Fibroblast of skin of left quadriceps (primary cell): ENCODE measurements around the gene LRRC4.
A peak's percentile ranks its signal among the peaks of the same experiment; 100 is the strongest.

Source experiments
- DNase-seq, 2 experiments: peaks; one replicate each; pipeline ENCODE4 v3.0.0-alpha.2; 2013; ENCODE audit warnings: low read depth in 2 of 2

LRRC4 gene, protein sequence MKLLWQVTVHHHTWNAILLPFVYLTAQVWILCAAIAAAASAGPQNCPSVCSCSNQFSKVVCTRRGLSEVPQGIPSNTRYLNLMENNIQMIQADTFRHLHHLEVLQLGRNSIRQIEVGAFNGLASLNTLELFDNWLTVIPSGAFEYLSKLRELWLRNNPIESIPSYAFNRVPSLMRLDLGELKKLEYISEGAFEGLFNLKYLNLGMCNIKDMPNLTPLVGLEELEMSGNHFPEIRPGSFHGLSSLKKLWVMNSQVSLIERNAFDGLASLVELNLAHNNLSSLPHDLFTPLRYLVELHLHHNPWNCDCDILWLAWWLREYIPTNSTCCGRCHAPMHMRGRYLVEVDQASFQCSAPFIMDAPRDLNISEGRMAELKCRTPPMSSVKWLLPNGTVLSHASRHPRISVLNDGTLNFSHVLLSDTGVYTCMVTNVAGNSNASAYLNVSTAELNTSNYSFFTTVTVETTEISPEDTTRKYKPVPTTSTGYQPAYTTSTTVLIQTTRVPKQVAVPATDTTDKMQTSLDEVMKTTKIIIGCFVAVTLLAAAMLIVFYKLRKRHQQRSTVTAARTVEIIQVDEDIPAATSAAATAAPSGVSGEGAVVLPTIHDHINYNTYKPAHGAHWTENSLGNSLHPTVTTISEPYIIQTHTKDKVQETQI

DNA sequence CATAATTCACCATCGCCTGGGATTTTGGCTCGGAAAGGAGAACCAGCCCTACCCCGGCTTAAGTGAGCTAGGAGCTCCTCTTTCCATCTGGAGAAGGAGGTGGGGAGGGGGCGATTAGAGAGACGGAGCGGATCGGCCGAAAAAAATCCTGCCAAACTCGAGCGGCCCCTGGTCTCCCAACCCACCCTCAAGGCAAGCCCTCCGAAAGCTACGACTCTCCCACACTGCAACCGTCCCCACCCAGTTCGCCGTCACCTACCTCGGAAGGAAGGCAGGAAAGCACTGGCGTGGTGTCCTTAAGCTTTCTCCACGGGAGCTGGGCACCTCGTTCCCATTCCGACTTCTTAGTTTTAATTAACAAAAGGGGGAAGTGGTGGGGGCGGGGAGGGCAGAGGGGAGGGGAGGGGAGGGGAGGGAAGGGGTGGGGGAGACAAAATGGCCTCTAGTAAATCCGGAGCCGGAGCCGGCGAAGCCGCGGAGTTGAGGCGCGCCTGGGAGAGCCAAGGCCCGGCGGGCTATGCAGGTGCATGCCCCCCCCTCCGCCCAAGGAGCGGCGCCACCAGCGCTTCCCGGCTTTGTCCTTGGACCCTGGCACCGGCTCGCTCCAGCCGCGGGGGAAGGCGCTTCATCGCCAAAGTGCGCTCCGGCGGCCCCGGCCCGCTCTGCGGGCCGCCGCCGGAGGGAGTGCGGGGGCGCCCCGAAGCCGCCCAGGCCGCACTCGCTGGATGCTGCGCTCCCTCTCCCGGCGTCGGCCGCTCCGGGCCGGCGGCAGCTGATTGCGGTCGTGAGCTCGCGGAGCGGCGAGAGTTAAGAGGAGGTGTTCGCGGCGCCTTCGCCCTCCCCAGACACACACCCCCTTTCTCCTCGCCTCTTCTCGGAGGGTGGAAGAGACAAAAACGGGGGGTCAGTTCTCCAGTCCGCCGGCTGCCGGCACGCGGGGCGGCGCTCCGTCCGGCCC is at the start of gene LRRC4:
TSS of gene LRRC4 (minus strand) at position 784 of the 958 bp plus-strand sequence. CDS start 797 bp downstream, outside the sequence.
- DNase-seq = no peak

DNA sequence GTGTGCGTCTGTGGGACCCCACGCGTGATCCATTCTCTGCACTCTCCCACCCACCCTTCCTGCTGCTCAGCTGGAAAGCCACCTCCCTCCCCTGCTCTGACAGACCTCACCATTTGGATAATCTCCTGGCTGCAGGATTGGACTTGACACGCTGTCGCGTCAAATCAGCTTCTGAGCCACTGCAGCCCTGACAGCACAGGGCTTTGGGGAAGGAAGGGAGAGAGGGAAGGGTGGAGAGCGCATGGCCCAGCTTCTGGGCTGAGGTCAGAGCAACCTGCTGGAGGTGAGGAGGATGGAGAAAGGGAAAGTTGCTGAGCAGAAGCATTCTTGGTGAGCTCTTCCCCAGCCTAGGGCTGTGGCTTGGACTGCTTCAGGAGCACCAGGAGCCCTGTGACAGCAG is 48.9 kb upstream of the LRRC4 start:
- DNase-seq = no peak

DNA sequence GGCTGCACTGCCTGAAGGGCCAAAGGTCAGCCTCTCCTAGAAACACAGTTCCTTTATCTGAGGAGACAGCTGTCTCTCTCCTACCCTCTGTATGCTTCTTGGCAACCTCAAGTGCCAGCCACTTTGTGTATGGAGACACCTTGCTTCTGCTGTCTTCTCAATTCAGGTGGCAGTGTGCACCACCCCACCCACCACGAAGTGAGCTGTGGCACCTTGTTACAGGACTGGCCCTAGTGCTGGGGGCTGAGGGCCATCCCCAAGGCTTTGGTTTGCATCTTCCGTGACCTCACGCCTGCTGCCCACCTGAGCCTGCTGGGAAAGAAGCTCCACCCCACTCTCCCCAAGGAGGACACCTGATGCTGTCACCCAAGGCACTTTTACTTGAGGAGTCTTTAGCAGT is 47.1 kb upstream of the LRRC4 start:
- no peak for DNase-seq

DNA sequence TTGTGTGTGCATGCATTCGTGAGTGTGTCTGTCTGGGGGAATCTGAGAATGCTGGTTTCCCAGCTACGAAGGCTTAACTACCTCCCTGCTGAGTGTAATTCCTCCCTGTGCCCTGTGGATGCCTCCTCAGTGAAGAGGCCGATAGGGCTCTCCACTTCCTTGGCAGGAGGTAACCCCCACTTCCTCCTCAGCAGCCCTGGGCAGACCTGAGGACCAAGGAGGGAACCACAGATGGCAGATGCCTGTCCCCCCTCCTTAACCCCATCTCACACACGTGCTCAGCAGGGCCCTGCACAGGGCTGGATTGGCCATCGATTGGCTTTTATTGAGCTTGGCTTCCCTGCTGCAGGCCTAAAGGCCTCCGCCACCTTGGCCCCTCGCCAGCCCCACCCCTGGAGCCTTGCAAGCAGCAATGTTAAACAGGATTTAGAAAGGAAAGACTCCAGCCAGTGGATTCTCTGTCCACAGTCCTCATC is 45.6 kb upstream of the LRRC4 start:
- no peak for DNase-seq

DNA sequence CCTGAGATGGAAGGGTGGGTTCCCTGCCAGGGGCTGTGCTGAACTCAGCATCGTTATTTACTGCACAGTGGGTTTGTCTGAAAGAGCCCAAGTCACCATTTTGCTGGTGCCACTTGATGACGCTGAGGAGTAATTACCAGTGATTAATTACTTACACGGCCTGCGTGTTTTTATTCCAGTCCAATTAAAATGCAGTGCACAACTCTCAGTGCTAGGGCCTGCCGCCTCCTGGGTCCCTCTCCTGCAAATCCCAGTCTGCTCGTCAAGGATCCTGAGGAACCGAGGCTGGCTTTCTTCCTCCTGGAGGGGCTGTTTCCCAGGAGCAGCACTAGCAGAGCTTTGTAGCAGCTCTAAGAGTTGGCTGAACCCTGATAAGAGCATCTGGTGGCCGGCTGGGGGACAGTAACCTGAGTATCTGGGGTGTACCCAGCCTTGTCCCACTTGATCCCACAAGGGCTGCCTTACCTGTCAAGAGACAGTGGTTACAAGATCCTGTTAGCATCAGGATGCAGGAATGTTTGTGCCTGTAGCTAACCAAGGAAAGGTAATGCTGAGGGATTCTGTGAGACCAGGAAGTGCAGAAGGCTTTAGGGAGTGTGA is 45.1 kb upstream of the LRRC4 start:
- no peak for DNase-seq

DNA sequence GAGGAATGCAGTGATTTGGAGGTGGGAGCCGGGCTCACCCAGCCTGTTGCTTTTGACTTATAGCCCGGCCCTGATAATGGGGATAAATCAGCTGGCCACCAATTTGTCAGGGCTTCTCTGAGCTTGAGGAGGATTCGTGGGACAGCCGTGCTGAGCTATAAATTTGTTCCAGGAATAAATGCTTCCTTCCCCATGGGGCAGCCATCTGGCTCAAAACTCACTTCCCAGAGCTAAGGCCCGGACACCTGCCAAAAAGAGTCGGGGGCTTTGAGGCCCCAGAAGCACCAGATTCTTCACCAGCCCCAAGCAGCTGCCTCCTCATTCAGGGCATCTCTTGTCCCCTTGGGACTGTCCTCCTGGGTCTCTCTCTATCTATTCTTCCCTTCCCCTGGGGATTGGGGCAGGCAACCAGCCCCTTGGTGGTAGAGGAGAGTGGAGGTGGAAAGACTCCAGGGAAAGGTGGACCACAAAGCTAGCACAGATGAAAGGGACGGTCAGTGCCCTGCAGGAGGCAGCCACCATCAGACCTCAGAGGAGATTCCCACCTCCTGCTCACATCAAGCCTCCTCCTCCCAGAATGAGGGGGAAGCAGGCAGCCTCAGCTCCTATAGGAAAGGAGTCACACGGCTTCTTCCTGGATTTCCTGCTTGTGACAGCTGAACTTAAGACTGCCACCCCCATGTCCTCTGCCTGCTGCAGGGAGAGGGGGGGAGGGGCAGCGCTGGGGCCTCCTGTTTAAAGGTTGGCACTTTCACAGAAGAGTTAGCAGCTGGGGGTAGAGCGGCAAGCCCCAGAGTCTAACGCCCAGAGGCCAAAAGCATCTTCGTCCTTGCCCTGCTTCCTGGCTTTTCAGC is 44.2 kb upstream of the LRRC4 start:
- DNase-seq = no peak

DNA sequence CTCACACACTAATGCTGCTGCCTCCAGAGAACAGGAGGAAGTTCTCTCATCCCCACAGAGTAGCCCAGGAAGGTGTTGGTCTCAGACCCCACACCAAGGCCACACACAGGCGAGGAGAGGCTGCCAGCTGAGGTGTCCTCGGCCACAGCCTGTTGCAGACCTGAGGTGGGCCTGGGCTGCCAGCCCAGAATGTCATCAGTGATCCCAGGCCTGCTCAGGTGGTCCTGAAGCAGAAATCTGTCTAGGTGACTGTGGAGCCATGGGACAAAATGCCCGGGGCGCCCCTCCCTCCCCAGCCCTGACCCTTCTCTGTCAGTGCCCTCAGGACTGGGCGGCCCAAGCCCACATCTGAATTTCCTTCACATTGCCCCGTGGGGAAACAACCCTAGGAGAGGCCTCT is 43.5 kb upstream of the LRRC4 start:
- DNase-seq = no peak

DNA sequence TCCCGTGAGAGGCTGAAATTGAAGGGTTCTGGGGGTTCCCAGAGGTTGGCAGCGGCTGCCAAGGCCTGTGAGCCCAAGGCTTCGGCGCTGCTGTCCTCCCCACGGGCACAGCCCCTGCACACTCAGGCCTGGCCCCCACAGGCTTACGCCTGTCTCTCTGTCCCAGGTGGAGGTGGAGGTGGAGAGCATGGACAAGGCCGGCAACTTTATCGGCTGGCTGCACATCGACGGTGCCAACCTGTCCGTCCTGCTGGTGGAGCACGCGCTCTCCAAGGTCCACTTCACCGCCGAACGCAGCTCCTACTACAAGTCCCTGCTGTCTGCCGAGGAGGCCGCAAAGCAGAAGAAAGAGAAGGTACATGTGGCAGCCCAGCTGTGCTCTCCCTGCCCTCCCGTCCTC is 43.1 kb upstream of the LRRC4 start:
- no peak for DNase-seq

DNA sequence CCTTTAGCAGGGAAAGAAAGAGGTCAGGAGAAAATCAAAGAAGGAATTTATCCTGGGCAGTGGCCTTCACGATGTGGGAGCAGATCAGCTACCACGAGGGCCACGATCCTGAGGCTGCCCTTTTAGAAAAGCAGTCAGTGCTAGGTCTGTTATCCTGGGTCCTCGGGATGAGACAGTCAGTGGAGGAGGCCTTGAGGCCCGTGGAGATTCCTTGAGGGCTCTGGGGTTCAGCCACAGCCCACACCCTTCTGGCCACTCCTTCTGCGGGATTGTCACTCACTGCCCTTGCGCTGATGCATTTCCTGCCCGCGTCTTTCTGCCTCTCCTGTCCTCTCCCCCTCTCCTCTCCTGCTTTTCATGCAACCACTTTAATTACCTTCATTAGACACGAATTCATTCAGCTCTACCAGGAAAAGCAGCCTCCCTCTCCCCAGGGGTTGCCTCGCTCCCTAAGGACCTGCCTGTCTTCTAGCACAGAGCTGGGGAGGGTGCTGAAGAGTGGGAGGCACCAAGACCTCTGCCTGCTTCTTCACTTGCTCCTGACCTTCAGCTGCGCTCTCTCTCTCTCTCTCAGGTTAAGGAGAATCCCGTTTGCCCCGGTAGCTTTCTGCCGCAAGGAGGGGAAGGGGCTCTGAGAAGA is 42.6 kb upstream of the LRRC4 start:
- DNase-seq = no peak

DNA sequence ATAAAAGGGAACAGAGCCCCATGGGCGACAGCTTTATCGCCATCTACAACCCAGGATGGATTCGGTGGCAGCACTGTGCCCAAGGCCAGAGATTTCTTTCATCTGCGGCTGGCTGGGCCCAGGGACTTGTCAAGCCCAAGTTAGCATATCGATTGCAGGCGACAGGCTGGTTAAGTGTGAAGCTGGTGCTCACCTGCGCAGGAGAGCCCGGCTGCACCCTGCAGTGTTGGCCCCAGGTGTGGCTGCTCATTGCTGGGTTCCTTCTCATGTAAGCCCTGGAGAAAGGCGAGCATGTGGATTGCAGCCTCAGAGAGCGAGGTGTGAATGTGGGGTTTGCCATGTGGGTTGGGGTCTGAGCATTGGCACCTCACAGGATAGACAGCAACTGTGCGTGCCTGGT is 40.6 kb upstream of the LRRC4 start:
- no peak for DNase-seq

DNA sequence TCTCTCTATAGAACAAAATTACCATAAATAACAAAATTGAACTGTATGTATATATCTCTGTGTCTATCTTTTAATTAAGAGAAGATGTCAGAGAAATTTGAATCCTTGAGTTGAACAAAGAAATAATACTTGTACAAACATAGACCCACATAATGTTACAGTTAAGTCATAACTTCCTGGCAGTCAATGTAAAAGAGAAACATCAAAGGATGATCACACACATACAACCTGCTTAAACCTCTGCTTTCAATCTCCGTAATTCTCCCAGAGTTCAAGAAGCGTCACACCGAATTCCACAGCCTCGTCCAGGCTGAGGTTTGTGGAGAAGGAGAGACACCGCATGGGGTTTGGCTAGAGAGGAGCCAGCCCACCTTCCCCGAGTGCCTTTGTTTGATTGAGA is 40.1 kb upstream of the LRRC4 start:
- no peak for DNase-seq

DNA sequence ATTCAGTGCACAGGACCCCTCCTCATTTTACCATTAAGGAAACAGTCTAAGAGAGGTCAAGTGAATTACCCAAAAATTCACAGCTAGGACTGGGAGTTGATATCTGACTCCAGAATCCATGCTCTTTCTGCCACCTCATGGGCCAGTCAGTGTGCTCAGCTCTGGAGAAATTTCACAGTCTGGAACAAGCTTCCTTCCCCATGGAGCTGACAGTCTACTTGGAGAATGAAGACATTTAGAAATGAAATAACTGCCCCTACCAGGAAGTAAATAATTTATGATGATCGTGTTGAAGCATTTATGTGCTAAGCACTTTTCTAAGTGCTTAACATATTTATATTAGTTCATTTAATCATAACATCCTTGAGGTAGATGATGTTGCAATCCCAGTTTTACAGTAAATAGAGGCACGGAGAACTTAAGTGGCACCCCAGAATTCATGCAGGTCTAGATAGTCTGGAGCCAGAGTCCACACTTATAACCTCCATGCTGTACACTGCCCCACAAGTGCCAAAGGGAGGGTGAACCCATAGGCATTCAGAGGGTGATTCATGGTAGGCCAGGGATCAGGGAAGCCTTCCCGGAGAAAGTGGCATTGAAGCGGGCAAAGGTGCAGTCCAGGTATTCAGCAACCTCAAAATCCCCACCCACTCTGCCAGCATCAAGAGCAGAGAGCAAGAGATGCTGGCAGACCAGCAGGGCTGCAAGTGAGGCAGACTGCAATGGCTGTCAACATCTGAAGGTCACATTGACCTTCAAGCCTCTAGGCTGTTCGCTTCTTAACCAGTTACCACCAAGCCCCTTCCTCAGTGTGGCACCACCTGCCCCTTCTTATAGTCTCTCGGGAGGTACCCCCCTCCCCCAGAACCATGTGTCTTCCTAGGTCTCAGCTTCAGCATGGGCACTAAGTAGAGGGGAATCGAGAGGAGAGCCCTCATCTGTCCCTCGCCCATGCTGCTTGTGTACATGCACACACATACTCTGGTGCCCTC is 38.4 kb upstream of the LRRC4 start:
- peak in 1 of 2 experiments; percentile 13 for DNase-seq

DNA sequence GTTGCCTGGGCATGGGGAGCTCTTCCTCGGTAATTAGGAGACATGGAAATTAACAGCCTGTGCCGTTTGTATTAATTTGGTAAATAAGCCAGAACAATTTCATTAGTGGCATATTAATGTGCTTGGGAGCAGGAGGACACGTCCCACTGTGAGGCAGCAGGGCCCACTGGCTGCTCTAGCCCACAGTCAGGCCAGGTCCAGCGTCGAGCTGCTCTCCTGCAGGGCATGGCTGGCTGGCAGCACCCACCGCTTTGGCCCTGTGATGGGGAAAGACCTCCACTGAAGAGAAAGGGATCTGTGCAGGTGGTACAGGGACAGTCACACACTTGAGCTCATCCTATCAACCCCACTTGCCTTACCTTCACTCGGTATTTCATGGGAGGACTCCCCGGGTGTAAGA is 37.5 kb upstream of the LRRC4 start:
- no peak for DNase-seq

DNA sequence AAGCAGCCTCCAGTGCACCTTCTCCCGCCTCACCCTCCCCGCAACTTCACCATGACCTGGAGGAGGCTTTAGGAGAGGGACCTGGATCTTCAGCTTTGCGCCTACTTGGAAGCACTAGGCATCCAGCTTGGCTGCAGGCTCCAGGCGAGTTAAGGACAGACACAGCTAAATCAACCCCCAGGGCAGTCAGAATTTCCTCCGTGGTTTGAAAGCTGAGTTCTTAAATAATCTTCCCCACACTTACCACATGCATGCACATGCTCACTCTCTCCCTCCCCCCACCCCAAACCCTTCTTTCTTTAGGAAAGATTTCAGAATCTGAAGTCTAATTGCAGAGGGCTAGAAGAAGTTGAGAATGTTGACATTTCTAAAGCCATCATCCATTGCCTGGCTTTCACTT is 36.7 kb upstream of the LRRC4 start:
- DNase-seq = peak in 1 of 2 experiments; percentile 15

DNA sequence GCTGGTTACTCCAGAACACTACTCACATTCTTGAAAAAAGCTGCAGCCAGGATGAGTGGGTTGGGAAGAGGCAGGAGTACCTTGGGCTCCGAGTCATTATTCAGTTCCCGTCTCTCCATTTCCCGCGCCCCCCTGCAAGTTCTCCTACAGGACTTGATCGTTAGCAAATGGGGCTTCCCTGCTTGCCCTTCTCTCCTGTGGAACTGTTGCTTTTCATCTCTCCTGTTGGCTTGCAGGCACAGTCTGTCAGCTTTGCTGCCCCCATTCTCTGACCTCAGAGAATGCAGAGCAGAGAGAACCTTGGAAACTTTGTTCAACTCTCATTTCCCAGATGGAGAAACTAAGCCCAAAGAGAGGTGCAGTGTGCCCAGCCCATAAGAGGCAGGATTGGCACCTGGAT is 35.6 kb upstream of the LRRC4 start:
- DNase-seq = no peak

DNA sequence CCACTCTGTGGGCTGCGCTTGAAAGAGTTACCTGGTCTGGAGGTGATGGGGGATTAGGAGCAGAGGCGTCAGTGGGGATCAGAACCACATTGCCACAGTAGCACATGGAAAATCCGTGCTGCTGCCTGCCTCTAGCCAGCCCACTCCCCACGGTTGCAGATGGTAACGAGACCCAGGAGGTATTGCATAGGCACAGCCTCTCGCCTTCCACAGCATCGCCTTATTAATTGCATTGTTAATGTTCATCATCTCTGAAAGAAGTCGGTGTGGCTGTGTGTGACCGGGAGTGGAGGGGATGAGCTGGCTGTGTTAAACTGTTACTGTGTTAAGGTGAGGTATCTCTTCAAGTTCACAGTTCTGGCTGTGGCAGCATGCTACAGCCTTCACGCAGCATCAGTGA is 35.2 kb upstream of the LRRC4 start:
- DNase-seq = no peak

DNA sequence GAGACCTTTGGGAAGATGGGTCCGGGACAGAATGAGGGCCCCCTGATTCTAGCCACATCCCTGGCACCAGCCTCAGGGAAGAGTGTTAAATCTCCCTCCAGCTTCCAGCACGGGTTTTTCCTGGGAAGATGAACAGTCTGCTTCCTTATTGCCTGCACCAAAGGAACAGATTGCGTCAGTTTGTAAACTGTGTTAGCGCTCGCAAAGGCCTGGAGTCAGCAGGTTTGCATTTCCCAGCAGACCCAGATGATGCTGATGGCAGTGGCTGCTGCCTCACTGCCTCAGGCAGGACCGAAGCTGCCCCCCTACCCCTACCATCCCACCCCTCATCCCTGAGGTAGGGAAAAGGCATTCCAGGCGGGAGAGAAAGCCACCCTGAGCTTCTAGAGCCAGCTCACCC is 34.6 kb upstream of the LRRC4 start:
- DNase-seq = no peak

DNA sequence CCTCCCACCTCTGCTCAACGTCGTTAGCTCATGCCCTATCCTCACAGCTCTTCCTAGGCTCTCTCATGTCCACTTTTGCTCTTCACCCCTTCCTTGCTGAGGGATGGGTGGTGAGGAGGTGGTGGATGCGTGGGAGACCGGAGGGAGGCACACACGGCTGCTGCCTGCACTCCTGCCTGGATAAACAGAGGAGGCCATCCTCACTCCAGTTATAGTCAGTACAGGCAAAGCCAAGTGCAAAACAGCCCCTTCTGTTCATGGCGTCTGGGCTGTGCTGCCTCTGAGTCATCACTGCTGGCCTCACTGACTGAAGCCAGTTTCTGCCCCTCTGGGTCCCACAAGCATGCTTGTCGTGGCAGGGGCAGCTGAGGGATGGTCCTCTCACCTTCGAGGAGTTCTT is 31.9 kb upstream of the LRRC4 start:
- DNase-seq = no peak

DNA sequence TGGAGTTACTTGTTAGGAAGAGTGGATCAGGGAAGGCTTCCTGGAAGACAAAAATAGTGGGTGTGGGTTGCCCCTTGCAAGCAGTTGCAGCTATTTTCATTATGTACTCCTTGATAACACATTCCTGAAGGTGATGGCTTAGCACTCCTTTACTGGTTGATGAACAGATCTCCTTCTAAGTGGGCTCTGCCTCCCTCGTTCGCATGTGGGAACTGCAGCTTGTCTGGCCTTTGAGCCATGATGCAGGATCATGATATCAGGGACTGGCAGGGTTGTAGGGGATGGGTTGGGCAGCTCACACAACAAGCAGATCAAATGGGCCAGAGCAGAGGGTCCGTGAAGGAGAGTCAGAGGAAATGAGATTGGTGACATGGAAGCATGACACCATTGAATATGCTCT is 28.8 kb upstream of the LRRC4 start:
- DNase-seq = no peak
